DND-41 (cell line): Measurements from ENCODE around the gene SLC41A3.

ENCODE experiments used
- ATAC-seq: fragments of 200-7000 bp; cut with Tn5 transposase; 3 replicates; pipeline ENCODE4 v1.9.1; 2021; ENCODE audit warnings: low read depth; ENCODE audit not compliant: insufficient read depth
- DNase-seq: peaks from one replicate; pipeline ENCODE4 v3.0.0-alpha.2; 2020
- H2AFZ ChIP-seq: 2 replicates; pipeline ENCODE4 v1.6.0; 2012; ENCODE audit warnings: low read depth, low read length
- H3K27ac ChIP-seq: 2 replicates; pipeline ENCODE4 v1.5.1; 2012; ENCODE audit warnings: low read length, inconsistent platforms
- H3K27me3 ChIP-seq: fragments of 200-600 bp; sonication (generic); 2 replicates; pipeline ENCODE4 v1.6.0; 2012; ENCODE audit warnings: low read length, mild to moderate bottlenecking, inconsistent platforms; ENCODE audit not compliant: insufficient read depth, poor library complexity
- H3K36me3 ChIP-seq: 2 replicates; pipeline ENCODE4 v1.5.1; 2012; ENCODE audit warnings: low read length, inconsistent platforms; ENCODE audit not compliant: insufficient read depth
- H3K4me1 ChIP-seq: 2 replicates; pipeline ENCODE4 v1.5.1; 2012; ENCODE audit warnings: mild to moderate bottlenecking, low read length; ENCODE audit not compliant: insufficient read depth
- H3K4me2 ChIP-seq: 2 replicates; pipeline ENCODE4 v1.6.0; 2012; ENCODE audit warnings: mild to moderate bottlenecking, moderate library complexity, low read length, inconsistent platforms; ENCODE audit not compliant: insufficient read depth
- H3K4me3 ChIP-seq, 2 experiments: fragments of 200-600 bp in 1 of 2; shearing (Covaris generic) in 1 of 2; 2 replicates each; pipeline ENCODE4 v1.5.1; 2012 to 2016; ENCODE audit warnings: inconsistent platforms in 2 of 2, low read length in 2 of 2, mild to moderate bottlenecking in 2 of 2, low read depth in 1 of 2, moderate library complexity in 1 of 2
- H3K79me2 ChIP-seq: 2 replicates; pipeline ENCODE4 v1.6.0; 2012; ENCODE audit warnings: low read length, inconsistent platforms; ENCODE audit not compliant: insufficient read depth
- H3K9ac ChIP-seq: 2 replicates; pipeline ENCODE4 v1.6.0; 2012; ENCODE audit warnings: low read depth, mild to moderate bottlenecking, inconsistent platforms, low read length, moderate library complexity
- H3K9me3 ChIP-seq: 2 replicates; pipeline ENCODE4 v1.5.1; 2012; ENCODE audit warnings: low read length, moderate library complexity, mild to moderate bottlenecking, inconsistent platforms; ENCODE audit not compliant: insufficient read depth, severe bottlenecking
- H4K20me1 ChIP-seq: 2 replicates; pipeline ENCODE4 v1.6.0; 2012; ENCODE audit warnings: low read length; ENCODE audit not compliant: insufficient read depth
- EZH2 ChIP-seq: IDR thresholded peaks from 3 replicates; pipeline ENCODE4 v1.6.1; 2012; ENCODE audit warnings: borderline replicate concordance, low read depth, mild to moderate bottlenecking, moderate library complexity, low read length, inconsistent platforms; ENCODE audit not compliant: severe bottlenecking
- TF ChIP-seq, protein P1 (sequence below): IDR thresholded peaks from 2 replicates; pipeline ENCODE4 v1.5.1; 2012; ENCODE audit warnings: borderline replicate concordance, low read length, moderate library complexity, mild to moderate bottlenecking; ENCODE audit not compliant: poor library complexity, severe bottlenecking; ENCODE audit errors: extremely low read depth

The SLC41A3 gene

DNA sequence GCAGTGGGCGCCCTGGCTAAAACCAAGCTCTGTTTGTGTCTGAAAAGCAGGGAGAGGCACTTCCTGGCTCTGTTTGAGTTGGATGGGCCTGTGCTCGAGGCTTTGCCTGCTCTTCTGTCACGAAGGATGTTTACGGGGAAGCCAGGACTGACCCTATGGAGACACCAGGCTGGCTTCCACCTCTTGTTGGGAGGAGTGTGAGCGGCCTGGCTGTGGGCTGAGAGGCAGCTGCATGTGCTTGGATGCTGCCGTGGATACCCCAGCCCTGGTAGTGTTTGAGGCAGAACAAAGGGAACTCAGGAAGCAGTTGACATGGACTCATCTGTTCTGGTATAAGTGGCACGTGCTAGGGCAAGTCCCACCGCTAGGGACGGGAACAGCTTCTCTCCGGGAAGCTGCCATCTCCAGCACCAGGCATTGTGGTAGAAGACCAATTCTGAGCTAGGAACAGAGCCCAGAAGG lies 17.6 kb upstream of the SLC41A3 start:
- Histone ChIP-seq H3K9me3 (peaks cover 8% of the 10 kb centered on the region), H3K27me3 (no peaks in the 10 kb centered on the region), H4K20me1 (no peaks in the 10 kb centered on the region), H3K79me2 (no peaks in the 10 kb centered on the region), H3K9ac (no peak overlapping the region), H3K27ac (no peak overlapping the region), H2AFZ (no peak overlapping the region), H3K36me3 (no peaks in the 10 kb centered on the region), H3K4me3 (no peak overlapping the region), H3K4me2 (no peak overlapping the region), H3K4me1 (no peaks in the 10 kb centered on the region)
- DNase-seq: no peak
- no peak for ATAC-seq
- TF ChIP-seq, protein P1, sequence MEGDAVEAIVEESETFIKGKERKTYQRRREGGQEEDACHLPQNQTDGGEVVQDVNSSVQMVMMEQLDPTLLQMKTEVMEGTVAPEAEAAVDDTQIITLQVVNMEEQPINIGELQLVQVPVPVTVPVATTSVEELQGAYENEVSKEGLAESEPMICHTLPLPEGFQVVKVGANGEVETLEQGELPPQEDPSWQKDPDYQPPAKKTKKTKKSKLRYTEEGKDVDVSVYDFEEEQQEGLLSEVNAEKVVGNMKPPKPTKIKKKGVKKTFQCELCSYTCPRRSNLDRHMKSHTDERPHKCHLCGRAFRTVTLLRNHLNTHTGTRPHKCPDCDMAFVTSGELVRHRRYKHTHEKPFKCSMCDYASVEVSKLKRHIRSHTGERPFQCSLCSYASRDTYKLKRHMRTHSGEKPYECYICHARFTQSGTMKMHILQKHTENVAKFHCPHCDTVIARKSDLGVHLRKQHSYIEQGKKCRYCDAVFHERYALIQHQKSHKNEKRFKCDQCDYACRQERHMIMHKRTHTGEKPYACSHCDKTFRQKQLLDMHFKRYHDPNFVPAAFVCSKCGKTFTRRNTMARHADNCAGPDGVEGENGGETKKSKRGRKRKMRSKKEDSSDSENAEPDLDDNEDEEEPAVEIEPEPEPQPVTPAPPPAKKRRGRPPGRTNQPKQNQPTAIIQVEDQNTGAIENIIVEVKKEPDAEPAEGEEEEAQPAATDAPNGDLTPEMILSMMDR: no peak
- no peak for TF ChIP-seq EZH2

DNA sequence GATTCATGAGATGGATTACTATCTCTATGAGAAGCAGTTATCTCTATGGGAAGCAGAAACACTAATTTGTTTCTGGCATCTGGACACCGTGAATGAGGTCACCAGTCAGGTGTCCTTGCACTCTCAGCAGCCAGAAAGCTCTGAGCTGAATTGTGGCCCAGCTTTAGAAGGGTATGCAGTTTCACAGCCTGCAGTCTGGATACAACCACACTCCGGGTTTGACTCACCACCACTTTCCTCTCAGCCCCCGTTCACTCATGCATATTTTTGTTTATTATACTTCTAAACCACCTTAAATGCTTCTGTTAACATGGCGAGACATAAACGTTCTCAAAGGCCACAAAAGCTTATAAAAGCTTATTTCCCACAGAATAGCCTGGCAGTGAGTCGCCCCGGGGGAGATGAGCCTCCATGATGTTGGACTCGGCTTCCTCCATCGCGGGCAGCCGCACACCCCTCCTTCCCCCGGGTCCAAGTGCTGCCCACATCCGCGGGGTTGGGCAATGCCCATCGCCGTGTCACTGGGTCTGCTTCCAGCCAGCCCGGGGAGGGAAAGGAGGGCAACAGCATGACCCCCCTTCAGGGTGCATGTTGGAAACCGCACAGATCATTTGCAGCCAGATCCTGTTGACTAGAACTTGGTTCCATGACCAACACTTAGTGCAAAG lies 16.8 kb upstream of the SLC41A3 start:
- no peak overlapping the region for H3K4me2 ChIP-seq
- H3K9me3 ChIP-seq: peaks cover 8% of the 10 kb centered on the region
- H3K79me2 ChIP-seq: no peaks in the 10 kb centered on the region
- no peaks in the 10 kb centered on the region for H4K20me1 ChIP-seq
- H3K9ac ChIP-seq: no peak overlapping the region
- ATAC-seq: no peak
- DNase-seq: no peak
- no peak overlapping the region for H2AFZ ChIP-seq
- no peaks in the 10 kb centered on the region for H3K4me1 ChIP-seq
- no peak for TF ChIP-seq EZH2
- TF ChIP-seq, protein P1: no peak
- H3K27ac ChIP-seq: no peak overlapping the region
- H3K4me3 ChIP-seq: no peak overlapping the region
- no peaks in the 10 kb centered on the region for H3K36me3 ChIP-seq
- no peaks in the 10 kb centered on the region for H3K27me3 ChIP-seq

- Histone ChIP-seq H4K20me1 (no peaks in the 10 kb centered on the region), H2AFZ (no peak overlapping the region), H3K9ac (no peak overlapping the region), H3K27me3 (no peaks in the 10 kb centered on the region), H3K27ac (no peak overlapping the region), H3K4me3 (no peak overlapping the region), H3K4me2 (no peak overlapping the region), H3K36me3 (no peaks in the 10 kb centered on the region), H3K4me1 (no peaks in the 10 kb centered on the region), H3K9me3 (peaks cover 8% of the 10 kb centered on the region), H3K79me2 (no peaks in the 10 kb centered on the region)
- TF ChIP-seq, protein P1: no peak
- TF ChIP-seq EZH2: no peak
- ATAC-seq: no peak
- DNase-seq: no peak
These were observed 16.3 kb upstream of the SLC41A3 start for GRCh38 chr3:126100269-126100633.
